Measurements from ENCODE around the gene XPO6. TPM values are rescaled to one million over a fixed set of nuclear protein-coding genes. Genes with fewer than 3 reads are reported as not detected.
A peak's percentile ranks its signal among the peaks of the same experiment; 100 is the strongest.

The XPO6 gene
- total and polyA plus RNA-seq, 12 donors, result 61.1 to 194 (median 95.8) TPM

DNA sequence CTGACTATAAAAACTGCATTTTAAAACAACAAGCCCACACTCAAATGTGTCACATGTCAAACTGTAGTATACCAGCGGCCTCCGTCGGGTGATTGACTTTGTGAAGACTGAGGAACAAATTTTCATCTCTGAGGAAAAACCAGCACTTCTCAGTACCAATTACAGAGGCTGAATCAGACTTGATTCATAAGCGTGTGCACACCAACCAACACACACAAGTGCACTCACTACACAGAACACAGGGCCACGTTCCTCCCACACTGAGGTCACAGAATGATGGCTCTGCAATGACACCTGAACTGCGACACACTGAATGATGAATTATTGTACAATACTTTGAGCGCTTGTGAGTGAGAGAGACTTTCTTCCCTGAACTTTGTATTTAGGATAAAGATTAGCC is 29.6 kb downstream of the XPO6 start:
- 71 to 79% (median 74%) methylated on average over 7 of the region's 7 CpGs for WGBS, 4 donors
- Histone ChIP-seq H3K27me3 (no peaks in the 10 kb centered on the region), H3K4me1 (replicated peaks in 1 of 2) (peaks cover 37 to 52% of the 10 kb centered on the region in 2 donors), H3K27ac (peak overlapping the region in 4 of 5 donors; percentile 34 to 73 (median 56)), H3K36me3 (replicated peaks in 1 of 2) (peaks cover 0 to 4% of the 10 kb centered on the region in 2 donors), H3K9me3 (replicated peaks in 1 of 3) (no peaks in the 10 kb centered on the region), H3K4me3 (no peak overlapping the region)
- TF ChIP-seq POLR2A (IDR thresholded peaks at IDR 0.05), result no peak
- TF ChIP-seq, protein P1, sequence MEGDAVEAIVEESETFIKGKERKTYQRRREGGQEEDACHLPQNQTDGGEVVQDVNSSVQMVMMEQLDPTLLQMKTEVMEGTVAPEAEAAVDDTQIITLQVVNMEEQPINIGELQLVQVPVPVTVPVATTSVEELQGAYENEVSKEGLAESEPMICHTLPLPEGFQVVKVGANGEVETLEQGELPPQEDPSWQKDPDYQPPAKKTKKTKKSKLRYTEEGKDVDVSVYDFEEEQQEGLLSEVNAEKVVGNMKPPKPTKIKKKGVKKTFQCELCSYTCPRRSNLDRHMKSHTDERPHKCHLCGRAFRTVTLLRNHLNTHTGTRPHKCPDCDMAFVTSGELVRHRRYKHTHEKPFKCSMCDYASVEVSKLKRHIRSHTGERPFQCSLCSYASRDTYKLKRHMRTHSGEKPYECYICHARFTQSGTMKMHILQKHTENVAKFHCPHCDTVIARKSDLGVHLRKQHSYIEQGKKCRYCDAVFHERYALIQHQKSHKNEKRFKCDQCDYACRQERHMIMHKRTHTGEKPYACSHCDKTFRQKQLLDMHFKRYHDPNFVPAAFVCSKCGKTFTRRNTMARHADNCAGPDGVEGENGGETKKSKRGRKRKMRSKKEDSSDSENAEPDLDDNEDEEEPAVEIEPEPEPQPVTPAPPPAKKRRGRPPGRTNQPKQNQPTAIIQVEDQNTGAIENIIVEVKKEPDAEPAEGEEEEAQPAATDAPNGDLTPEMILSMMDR (IDR thresholded peaks at IDR 0.05), result no peak
- intact Hi-C loops (cut with DNase I), result no loop called here
- DNase-seq, result peak in 1 of 7 donors; percentile 21

DNA sequence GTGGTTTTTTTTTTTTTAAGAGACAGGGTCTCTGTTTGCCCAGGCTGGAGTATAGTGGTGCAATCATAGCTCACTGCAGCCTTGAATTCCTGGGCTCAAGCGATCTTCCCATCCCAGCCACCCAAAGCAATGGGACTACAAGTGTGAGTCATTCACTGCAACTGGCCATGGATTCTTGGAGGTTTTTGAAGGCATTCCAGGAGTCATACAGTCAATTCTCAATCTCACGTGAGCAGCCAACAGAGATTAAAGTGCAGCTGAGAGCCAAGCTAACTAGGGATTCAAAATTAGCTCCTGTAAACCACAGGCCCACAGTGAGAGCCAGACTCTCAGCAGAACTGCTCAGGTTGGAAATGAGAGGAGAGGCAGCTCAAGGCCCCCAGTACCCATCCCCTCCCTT is 30.2 kb downstream of the XPO6 start:
- Histone ChIP-seq H3K27ac (peak overlapping the region in 4 of 5 donors; percentile 34 to 73 (median 56)), H3K4me3 (no peak overlapping the region), H3K9me3 (replicated peaks in 1 of 3) (no peaks in the 10 kb centered on the region), H3K27me3 (no peaks in the 10 kb centered on the region), H3K36me3 (replicated peaks in 1 of 2) (peaks cover 0 to 4% of the 10 kb centered on the region in 2 donors), H3K4me1 (replicated peaks in 1 of 2) (peaks cover 31 to 45% of the 10 kb centered on the region in 2 donors)
- peak; percentile 53 to 81 (median 76) for DNase-seq
- 21 to 46% (median 27%) methylated on average over 2 of the region's 2 CpGs for WGBS, 4 donors
- TF ChIP-seq POLR2A (IDR thresholded peaks at IDR 0.05), result no peak
- TF ChIP-seq, protein P1 (IDR thresholded peaks at IDR 0.05), result no peak
- intact Hi-C loops (cut with DNase I), result no loop called here

DNA sequence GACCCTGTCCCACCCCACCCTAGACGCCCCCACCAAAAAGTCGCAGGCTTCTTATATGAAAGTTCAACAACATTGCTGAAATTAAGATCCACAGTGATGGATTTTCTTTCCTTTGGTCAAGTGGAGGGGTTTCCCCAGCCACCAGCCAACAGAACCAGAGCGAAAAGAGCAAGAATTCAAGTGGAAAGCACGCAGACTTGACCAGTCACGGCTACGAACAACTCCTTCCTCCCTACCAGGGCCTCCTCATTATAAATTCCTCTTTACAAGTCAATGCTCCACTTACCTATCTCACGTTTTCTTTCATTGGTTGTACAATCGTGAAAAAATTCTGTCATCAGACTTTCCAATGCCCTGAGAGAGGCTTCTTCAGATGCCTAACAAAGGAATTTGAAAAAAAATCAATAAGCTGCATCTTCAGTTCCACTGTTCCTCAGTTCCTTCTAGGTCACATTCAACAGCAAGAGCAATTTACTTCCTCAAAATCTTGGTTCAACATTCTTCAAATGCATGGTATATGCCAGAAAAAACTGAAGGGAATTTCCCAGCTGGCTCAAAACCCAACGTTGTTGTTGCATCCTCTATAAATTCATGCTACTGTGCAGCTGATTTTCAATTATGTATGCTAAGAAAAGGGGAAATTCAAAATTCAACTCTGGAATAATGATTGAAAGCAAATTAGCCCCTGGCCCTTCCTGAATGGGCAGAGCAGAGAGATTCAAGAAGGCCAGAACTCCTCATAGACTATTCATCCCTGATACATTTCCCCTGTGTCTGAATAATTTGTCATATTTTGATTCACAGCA is 30.9 kb downstream of the XPO6 start:
- peaks cover 0 to 9% of the 10 kb centered on the region in 2 donors for H3K36me3 ChIP-seq (replicated peaks in 1 of 2)
- peak overlapping the region in 3 of 5 donors; percentile 28 to 63 (median 28) for H3K27ac ChIP-seq
- H3K4me3 ChIP-seq, result no peak overlapping the region
- WGBS, 4 donors, result 65 to 72% (median 69%) methylated on average over 9 of the region's 9 CpGs
- H3K27me3 ChIP-seq, result no peaks in the 10 kb centered on the region
- H3K9me3 ChIP-seq (replicated peaks in 1 of 3), result no peaks in the 10 kb centered on the region
- peaks cover 31 to 43% of the 10 kb centered on the region in 2 donors for H3K4me1 ChIP-seq (replicated peaks in 1 of 2)
- no peak for DNase-seq
- intact Hi-C loops (cut with DNase I), result no loop called here
- TF ChIP-seq POLR2A (IDR thresholded peaks at IDR 0.05), result no peak
- TF ChIP-seq, protein P1 (IDR thresholded peaks at IDR 0.05), result no peak

DNA sequence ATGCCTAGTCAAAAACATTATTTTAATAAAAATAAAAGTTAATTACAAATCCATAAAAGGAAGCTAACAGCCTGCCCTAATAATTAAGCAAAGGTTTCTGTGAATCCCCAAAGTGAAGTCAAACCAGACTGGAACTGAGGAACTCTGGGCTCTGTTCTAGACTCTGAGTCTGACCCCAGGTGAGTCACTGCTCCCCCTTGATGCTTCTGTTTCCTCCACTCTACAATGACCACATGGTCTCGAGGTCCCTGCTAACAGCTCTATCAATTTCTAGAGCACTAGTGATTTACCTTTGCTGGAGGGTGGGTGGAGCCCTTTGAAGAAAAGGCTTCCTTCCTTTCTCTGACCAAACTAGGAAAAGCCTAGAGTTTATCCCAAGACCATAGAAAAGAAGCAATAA is 32.4 kb downstream of the XPO6 start:
- no peak for DNase-seq
- 70 to 86% (median 83%) methylated on average over 1 of the region's 1 CpG for WGBS, 4 donors
- no peaks in the 10 kb centered on the region for H3K27me3 ChIP-seq
- no peak overlapping the region for H3K27ac ChIP-seq
- peaks cover 31 to 37% of the 10 kb centered on the region in 2 donors for H3K4me1 ChIP-seq (replicated peaks in 1 of 2)
- peaks cover 0 to 16% of the 10 kb centered on the region in 2 donors for H3K36me3 ChIP-seq (replicated peaks in 1 of 2)
- no peak overlapping the region for H3K4me3 ChIP-seq
- no peaks in the 10 kb centered on the region for H3K9me3 ChIP-seq (replicated peaks in 1 of 3)
- TF ChIP-seq, protein P1 (IDR thresholded peaks at IDR 0.05), result no peak
- TF ChIP-seq POLR2A (IDR thresholded peaks at IDR 0.05), result no peak
- intact Hi-C loops (cut with DNase I), result no loop called here
